ENCODE results near the gene AP1M2. TPM values are rescaled to one million over a fixed set of nuclear protein-coding genes. Genes with fewer than 3 reads are reported as not detected.
A peak's percentile ranks its signal among the peaks of the same experiment; 100 is the strongest.

AP1M2 gene
- total RNA-seq, 6 donors from 2014 or later: 35.1 to 63.1 (median 45.7) TPM

DNA sequence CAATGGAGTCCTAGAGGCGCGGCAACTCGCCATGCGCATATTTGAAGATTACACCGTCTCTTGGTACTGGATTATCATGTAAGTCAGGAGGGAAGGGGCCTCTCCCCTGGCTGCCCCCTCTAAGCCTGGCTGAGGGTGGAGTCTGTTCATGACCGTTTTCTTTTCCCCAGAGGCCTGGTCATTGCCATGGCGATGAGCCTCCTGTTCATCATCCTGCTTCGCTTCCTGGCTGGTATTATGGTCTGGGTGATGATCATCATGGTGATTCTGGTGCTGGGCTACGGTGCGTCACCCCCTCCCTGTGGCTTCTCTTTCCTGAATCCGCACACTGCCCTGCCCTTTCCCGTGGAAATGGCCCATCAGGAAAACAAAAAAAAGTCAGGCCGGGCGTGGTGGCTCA is 44.8 kb upstream of the AP1M2 start:
- H3K27me3 ChIP-seq: no peaks in the 10 kb centered on the region
- H3K27ac ChIP-seq: peak overlapping the region in 2 of 4 donors; percentile 35 to 36
- peaks cover 36 to 95% (median 86%) of the 10 kb centered on the region in 4 donors for H3K36me3 ChIP-seq
- ATAC-seq (ENCODE audit: low FRiP score in 2 of 2): no peak
- DNase-seq: no peak
- H3K4me1 ChIP-seq: peaks cover 8 to 22% (median 17%) of the 10 kb centered on the region in 4 donors
- 78% methylated on average over 13 to 14 of the region's 14 CpGs for WGBS, 2 donors
- no peak overlapping the region for H3K4me3 ChIP-seq
- TF ChIP-seq POLR2AphosphoS5 (IDR thresholded peaks at IDR 0.05) (peak in 1 of 2 donors; percentile 19), EP300 (IDR thresholded peaks at IDR 0.05) (no peak), CTCF (IDR thresholded peaks at IDR 0.05) (no peak)
- H3K9me3 ChIP-seq: no peaks in the 10 kb centered on the region

- no peak for DNase-seq
- Histone ChIP-seq H3K4me3 (peak overlapping the region; percentile 51 to 83 (median 58)), H3K27me3 (no peaks in the 10 kb centered on the region), H3K36me3 (peaks cover 9 to 37% (median 31%) of the 10 kb centered on the region in 4 donors), H3K9me3 (no peaks in the 10 kb centered on the region), H3K27ac (peak overlapping the region; percentile 87 to 90 (median 90)), H3K4me1 (peaks cover 24 to 54% (median 45%) of the 10 kb centered on the region in 4 donors)
- ATAC-seq (ENCODE audit: low FRiP score in 2 of 2): peak; percentile 9
- 27 to 35% methylated on average over 10 of the region's 10 CpGs for WGBS, 2 donors
- TF ChIP-seq POLR2AphosphoS5 (IDR thresholded peaks at IDR 0.05) (no peak), EP300 (IDR thresholded peaks at IDR 0.05) (no peak), CTCF (IDR thresholded peaks at IDR 0.05) (no peak), POLR2A (IDR thresholded peaks at IDR 0.05) (no peak)
Observed at GRCh38 chr19:10625762-10626138, 38.6 kb upstream of the AP1M2 start.

DNA sequence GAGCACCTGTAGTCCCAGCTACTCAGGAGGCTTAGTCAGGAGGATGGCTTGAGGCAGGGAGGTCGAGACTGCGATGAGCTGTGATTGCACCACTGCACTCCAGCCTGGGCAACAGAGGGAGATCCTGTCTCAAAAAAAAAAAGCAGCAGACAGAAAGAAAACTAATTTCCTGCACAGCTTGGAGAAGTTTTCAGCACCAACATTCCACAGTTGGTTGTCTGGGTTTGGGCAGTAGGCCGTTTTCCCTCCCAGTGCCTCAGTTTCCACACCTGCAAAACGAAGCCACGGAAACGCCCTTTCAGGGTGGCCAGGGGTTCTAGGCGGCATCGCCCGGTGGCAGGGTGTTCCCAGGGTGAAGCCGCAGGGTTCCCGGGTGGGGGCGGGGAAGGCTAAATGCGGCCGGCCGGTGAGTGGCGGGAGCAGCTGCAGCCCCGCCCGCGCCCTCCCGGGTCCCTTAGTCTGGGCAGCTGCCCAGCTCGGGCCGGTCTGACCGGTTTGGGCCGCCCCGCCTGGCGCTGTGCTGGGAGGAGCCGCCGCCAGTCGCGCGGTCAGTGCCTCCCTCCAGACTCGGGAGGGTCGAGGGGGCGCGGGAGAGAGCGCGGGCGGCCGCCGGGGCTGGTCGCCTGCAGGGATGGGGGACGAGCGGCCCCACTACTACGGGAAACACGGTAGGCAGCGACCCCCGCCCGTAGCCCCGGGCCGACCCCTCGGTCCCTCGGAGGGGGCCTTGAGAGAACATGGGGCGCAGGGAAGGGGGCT is 38.1 kb upstream of the AP1M2 start, which contains the start of gene SLC44A2:
Gene SLC44A2 (plus strand): TSS at position 551 of the 759 bp plus-strand sequence. CDS start 81 bp downstream, at position 632.
- DNase-seq: peak; percentile 89 to 96
- H3K36me3 ChIP-seq: peaks cover 9 to 31% (median 26%) of the 10 kb centered on the region in 4 donors
- no peaks in the 10 kb centered on the region for H3K9me3 ChIP-seq
- H3K27me3 ChIP-seq: no peaks in the 10 kb centered on the region
- peak within 1 kb of the TSS; percentile 87 to 90 (median 90) for H3K27ac ChIP-seq
- TF ChIP-seq EP300 (IDR thresholded peaks at IDR 0.05): peak in 1 of 4 donors; percentile 71
- peak; percentile 52 to 70 for TF ChIP-seq POLR2AphosphoS5 (IDR thresholded peaks at IDR 0.05)
- TF ChIP-seq CTCF (IDR thresholded peaks at IDR 0.05): peak in 1 of 6 experiments; percentile 10
- TF ChIP-seq POLR2A (IDR thresholded peaks at IDR 0.05): peak in 3 of 4 donors; percentile 25 to 84 (median 37)
- ATAC-seq (ENCODE audit: low FRiP score in 2 of 2): peak; percentile 95 to 96
- WGBS, 2 donors: 23 to 34% methylated on average over 6 to 49 of the region's 53 CpGs
- H3K4me3 ChIP-seq: peak within 1 kb of the TSS; percentile 51 to 83 (median 58)
- H3K4me1 ChIP-seq: peaks cover 24 to 54% (median 45%) of the 10 kb centered on the region in 4 donors

DNA sequence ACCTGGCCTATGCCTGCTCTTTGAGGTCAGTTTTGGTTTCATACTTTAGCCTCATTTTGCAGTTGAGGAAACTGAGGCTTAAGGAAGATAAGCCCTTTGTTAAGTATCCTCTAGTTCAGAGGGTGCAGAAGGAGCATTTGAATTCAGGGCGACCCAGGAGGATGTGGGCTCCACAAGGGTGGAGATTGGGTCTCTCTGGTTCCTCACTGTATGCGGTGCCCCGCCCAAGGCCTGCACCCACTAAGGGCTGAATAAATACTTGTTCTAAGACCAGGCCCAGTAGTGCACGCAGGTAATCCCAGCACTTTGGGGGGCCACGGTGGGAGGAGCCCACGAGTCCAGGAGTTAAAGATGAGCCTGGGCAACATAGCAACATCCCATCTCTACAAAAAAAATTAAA is 37.5 kb upstream of the AP1M2 start:
- no peaks in the 10 kb centered on the region for H3K27me3 ChIP-seq
- peak overlapping the region in 3 of 4 donors; percentile 51 to 83 (median 63) for H3K4me3 ChIP-seq
- H3K27ac ChIP-seq: peak overlapping the region; percentile 87 to 90 (median 90)
- 38 to 42% methylated on average over 5 to 6 of the region's 6 CpGs for WGBS, 2 donors
- H3K4me1 ChIP-seq: peaks cover 24 to 54% (median 45%) of the 10 kb centered on the region in 4 donors
- TF ChIP-seq EP300 (IDR thresholded peaks at IDR 0.05) (no peak), CTCF (IDR thresholded peaks at IDR 0.05) (no peak), POLR2A (IDR thresholded peaks at IDR 0.05) (no peak), POLR2AphosphoS5 (IDR thresholded peaks at IDR 0.05) (no peak)
- ATAC-seq (ENCODE audit: low FRiP score in 2 of 2) (peak in 1 of 2 donors; percentile 2), DNase-seq (no peak)
- no peaks in the 10 kb centered on the region for H3K9me3 ChIP-seq
- H3K36me3 ChIP-seq: peaks cover 9 to 25% (median 20%) of the 10 kb centered on the region in 4 donors
